HL-60 (cell line): ENCODE results near the gene TMEM273.

ENCODE experiments used
- CTCF ChIP-seq: IDR thresholded peaks from one replicate; pipeline ENCODE4 v1.5.1; 2011; ENCODE audit warnings: low read length, control low read depth, inconsistent platforms; ENCODE audit not compliant: insufficient read depth
- SPI1 ChIP-seq: IDR thresholded peaks from 2 replicates; pipeline ENCODE4 v1.6.1; 2012; ENCODE audit warnings: low read depth, mild to moderate bottlenecking, borderline replicate concordance

DNA sequence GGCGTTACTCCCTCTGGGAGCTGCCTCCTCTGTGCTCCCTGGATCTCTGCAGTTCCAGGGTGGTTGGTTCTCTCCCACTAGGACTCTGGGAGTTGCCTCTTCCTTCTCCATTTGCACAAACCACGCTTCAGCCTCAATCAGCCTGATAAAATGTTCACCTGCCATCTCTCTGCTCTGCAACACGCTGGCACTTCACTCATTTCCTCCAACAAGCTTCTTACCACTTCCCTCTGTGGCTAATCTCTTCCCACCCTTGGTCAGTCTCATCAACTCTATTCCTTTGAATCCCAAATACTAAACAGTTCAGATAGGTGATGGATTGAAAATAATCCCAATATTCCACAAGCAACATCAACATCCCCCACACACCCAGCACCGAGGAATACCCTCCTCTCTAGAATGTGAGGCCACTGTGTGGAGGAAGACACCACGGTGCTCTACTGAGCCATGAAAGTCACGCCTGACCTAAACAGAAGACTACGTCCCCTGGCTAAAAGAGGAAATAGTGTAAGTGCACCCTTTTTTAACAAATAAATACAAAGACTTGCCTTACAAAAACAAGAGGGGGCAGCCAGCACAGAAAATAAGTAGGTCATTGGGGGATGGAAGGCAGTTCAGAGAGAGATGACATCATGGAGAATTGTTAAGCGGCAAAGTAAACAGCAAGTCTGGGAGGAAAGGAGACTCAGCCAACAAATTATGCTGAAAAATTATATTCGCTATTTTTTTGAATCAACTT is 52.4 kb downstream of the TMEM273 start:
- TF ChIP-seq CTCF (no peak), SPI1 (0 out of 2 replicates have a peak, but pooled peaks have one; percentile 5)
